GM19397 (cell line): ENCODE data around the gene PPM1F.
"Not testable (repeated sequence)": the region's sequence is repeated elsewhere in the genome, so short reads cannot be mapped to it uniquely, and the experiment has no call there.

Experiments used
- ATAC-seq: cut with Tn5 transposase; IDR thresholded peaks from one replicate; pipeline ENCODE4 v1.9.1; 2021; ENCODE audit warnings: mild to moderate bottlenecking, moderate library complexity; ENCODE audit not compliant: unreplicated experiment

Gene PPM1F

GRCh38 chr22:21898354-21898896 is 54.2 kb downstream of the PPM1F start:
- no peak for ATAC-seq

- no peak for ATAC-seq
Observed at GRCh38 chr22:21896951-21897513, 55.6 kb downstream of the PPM1F start.

- ATAC-seq: not testable (repeated sequence)
Observed at GRCh38 chr22:21896275-21896674, 56.4 kb downstream of the PPM1F start.

- ATAC-seq: no peak
Observed at GRCh38 chr22:21894799-21895198, 57.8 kb downstream of the PPM1F start.

- no peak for ATAC-seq
Observed at GRCh38 chr22:21889251-21889990, 63.2 kb downstream of the PPM1F start.

- no peak for ATAC-seq
Observed at GRCh38 chr22:21887841-21888240, 64.8 kb downstream of the PPM1F start.

GRCh38 chr22:21883930-21884329 is 68.7 kb downstream of the PPM1F start:
- ATAC-seq: not testable (repeated sequence)

GRCh38 chr22:21882754-21883333 is 69.8 kb downstream of the PPM1F start:
- not testable (repeated sequence) for ATAC-seq

- ATAC-seq: no peak
Observed at GRCh38 chr22:21881841-21882753, 70.6 kb downstream of the PPM1F start.

- ATAC-seq: no peak
Observed at GRCh38 chr22:21876486-21877176, 76.0 kb downstream of the PPM1F start.

- ATAC-seq: not testable (repeated sequence)
Observed at GRCh38 chr22:21874953-21875352, 77.7 kb downstream of the PPM1F start.

GRCh38 chr22:21873619-21874018 is 79.0 kb downstream of the PPM1F start:
- ATAC-seq: no peak

- ATAC-seq: not testable (repeated sequence)
Observed at GRCh38 chr22:21872741-21873140, 79.9 kb downstream of the PPM1F start.
